ENCODE data around the gene TRMT5.

TRMT5 gene, protein sequence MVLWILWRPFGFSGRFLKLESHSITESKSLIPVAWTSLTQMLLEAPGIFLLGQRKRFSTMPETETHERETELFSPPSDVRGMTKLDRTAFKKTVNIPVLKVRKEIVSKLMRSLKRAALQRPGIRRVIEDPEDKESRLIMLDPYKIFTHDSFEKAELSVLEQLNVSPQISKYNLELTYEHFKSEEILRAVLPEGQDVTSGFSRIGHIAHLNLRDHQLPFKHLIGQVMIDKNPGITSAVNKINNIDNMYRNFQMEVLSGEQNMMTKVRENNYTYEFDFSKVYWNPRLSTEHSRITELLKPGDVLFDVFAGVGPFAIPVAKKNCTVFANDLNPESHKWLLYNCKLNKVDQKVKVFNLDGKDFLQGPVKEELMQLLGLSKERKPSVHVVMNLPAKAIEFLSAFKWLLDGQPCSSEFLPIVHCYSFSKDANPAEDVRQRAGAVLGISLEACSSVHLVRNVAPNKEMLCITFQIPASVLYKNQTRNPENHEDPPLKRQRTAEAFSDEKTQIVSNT
- total RNA-seq, result 3.4 to 22.9 (median 12.6) reads per million in 9 experiments

GRCh38 chr14:60980811-60981632 is at the start of gene TRMT5, which contains the start of gene SLC38A6:
Gene TRMT5, minus strand, starts transcription at chr14:60981079. Its CDS starts 106 bp downstream, at chr14:60980973.
Gene SLC38A6, plus strand, starts transcription at chr14:60981245. Its CDS starts 33 bp downstream, at chr14:60981278.
- peak; percentile 88 to 97 (median 90) for DNase-seq
- Mint-ChIP-seq H3K4me1 (ENCODE audit: low read depth in 2 of 2) (peaks cover 6 to 13% of the 10 kb centered on the region in 2 donors), H3K27me3 (no peaks in the 10 kb centered on the region), H3K4me3 (no peak within 1 kb of the TSS), H3K27ac (no peak within 1 kb of the TSS), H3K36me3 (ENCODE audit: insufficient read depth) (peaks cover 5% of the 10 kb centered on the region), H3K9me3 (no peaks in the 10 kb centered on the region)
- peak; percentile 90 for ATAC-seq (replicated peaks)

GRCh38 chr14:61026526-61026925 is 45.6 kb upstream of the TRMT5 start:
- ATAC-seq (replicated peaks) (no peak), DNase-seq (no peak)
- Mint-ChIP-seq H3K4me1 (ENCODE audit: low read depth in 2 of 2) (no peaks in the 10 kb centered on the region), H3K27ac (no peak overlapping the region), H3K4me3 (no peak overlapping the region), H3K36me3 (ENCODE audit: insufficient read depth) (no peaks in the 10 kb centered on the region), H3K27me3 (no peaks in the 10 kb centered on the region), H3K9me3 (no peaks in the 10 kb centered on the region)

DNA sequence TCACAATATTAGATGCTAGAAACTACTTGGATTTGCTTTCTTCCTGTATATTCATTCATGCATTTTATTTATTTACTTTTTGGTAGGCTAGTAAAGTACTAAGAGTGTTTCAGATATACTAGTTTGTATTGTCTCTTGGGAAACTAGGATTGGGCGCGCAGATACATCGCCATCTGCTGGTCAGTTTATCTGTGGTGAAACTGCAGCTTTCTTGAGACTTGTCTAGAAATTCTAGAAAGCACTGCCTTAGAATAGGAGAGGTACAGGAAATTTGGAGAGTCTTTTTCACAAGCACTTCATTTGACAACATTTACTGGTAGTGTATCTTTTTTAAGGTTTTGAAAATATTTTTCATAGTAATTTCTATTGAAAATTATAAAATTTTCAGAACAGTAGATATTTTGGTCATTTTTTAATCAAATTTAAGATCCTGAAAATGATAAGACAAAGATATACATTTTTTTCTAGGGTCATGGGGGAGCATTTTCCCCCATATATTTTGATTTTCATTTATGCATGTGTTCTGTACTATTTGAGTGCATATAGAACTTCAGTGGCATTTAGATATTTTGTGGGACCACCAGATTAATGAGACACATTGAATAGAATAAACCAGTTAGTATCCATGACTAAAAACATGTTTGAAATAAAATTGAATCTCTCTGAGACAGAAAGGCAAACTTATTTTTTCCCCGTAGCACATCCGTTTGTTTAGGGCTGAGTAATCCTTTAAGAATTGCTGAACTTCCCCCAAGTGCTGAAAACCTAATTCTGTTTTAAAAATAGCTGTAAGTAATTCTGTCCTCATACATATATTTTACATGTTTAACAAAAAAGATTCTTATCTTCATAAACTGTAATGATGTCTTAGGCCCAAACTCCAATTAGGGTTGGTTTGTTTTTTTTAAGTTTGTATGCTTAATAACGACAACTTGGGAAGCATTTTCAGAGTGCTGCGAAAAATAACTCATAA is 44.7 kb upstream of the TRMT5 start:
- no peak overlapping the region for H3K27ac Mint-ChIP-seq
- H3K4me3 Mint-ChIP-seq, result no peak overlapping the region
- no peaks in the 10 kb centered on the region for H3K36me3 Mint-ChIP-seq (ENCODE audit: insufficient read depth)
- DNase-seq (peak; percentile 49 to 50 (median 49)), ATAC-seq (replicated peaks) (peak; percentile 51)
- no peaks in the 10 kb centered on the region for H3K9me3 Mint-ChIP-seq
- no peaks in the 10 kb centered on the region for H3K4me1 Mint-ChIP-seq (ENCODE audit: low read depth in 2 of 2)
- H3K27me3 Mint-ChIP-seq, result no peaks in the 10 kb centered on the region

DNA sequence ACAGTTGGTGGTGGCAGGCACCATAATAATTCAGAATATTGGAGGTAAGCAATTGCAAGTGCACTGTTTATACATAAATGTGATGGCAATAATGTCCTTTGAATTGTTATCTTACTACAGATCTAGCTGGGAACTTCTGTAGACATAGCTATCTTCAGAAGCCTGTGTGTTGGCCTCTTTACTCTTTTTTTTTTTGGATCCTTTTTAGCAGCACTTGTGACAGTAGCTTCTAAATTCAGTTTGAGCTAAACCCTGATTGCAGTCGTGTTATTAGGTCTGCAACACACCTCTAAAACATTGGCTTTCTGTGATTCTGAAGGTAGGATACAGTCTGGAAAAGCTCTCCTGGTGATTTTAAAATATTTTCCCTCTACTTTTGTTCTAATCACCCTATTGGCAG is 38.7 kb upstream of the TRMT5 start:
- no peaks in the 10 kb centered on the region for H3K36me3 Mint-ChIP-seq (ENCODE audit: insufficient read depth)
- H3K27me3 Mint-ChIP-seq, result no peaks in the 10 kb centered on the region
- no peak overlapping the region for H3K27ac Mint-ChIP-seq
- no peak for DNase-seq
- no peaks in the 10 kb centered on the region for H3K4me1 Mint-ChIP-seq (ENCODE audit: low read depth in 2 of 2)
- H3K4me3 Mint-ChIP-seq, result no peak overlapping the region
- no peaks in the 10 kb centered on the region for H3K9me3 Mint-ChIP-seq
- ATAC-seq (replicated peaks), result no peak

- Mint-ChIP-seq H3K36me3 (ENCODE audit: insufficient read depth) (no peaks in the 10 kb centered on the region), H3K27me3 (no peaks in the 10 kb centered on the region), H3K27ac (no peak overlapping the region), H3K9me3 (peaks cover 0 to 2% of the 10 kb centered on the region in 2 donors), H3K4me3 (no peak overlapping the region), H3K4me1 (ENCODE audit: low read depth in 2 of 2) (no peaks in the 10 kb centered on the region)
- no peak for ATAC-seq (replicated peaks)
- no peak for DNase-seq
Measured at GRCh38 chr14:61003571-61003970, 22.7 kb upstream of the TRMT5 start.

DNA sequence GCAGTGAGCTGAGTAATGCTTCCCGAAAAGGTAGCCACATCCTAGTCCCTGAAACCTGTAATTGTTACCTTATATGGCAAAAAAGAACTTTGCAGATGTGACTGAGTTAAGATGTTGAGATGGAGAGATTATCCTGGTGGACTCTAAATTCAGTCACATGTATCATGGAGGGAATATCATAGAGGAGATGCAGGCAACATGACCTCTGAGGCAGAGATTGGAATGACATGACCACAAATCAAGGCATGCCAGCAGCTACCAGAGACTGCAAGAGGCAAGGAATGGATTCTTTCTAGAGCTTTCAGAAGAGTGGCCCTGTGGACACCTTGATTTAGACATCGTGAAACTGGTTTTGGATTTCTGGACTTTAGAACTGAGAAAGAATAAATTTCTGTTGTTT is 18.7 kb upstream of the TRMT5 start:
- H3K27me3 Mint-ChIP-seq, result no peaks in the 10 kb centered on the region
- no peaks in the 10 kb centered on the region for H3K36me3 Mint-ChIP-seq (ENCODE audit: insufficient read depth)
- H3K4me1 Mint-ChIP-seq (ENCODE audit: low read depth in 2 of 2), result no peaks in the 10 kb centered on the region
- ATAC-seq (replicated peaks), result no peak
- H3K9me3 Mint-ChIP-seq, result no peaks in the 10 kb centered on the region
- H3K4me3 Mint-ChIP-seq, result no peak overlapping the region
- DNase-seq, result no peak
- no peak overlapping the region for H3K27ac Mint-ChIP-seq

GRCh38 chr14:60998617-60999016 is 17.7 kb upstream of the TRMT5 start:
- no peak overlapping the region for H3K27ac Mint-ChIP-seq
- H3K4me3 Mint-ChIP-seq, result no peak overlapping the region
- no peaks in the 10 kb centered on the region for H3K36me3 Mint-ChIP-seq (ENCODE audit: insufficient read depth)
- H3K9me3 Mint-ChIP-seq, result no peaks in the 10 kb centered on the region
- no peaks in the 10 kb centered on the region for H3K27me3 Mint-ChIP-seq
- ATAC-seq (replicated peaks) (no peak), DNase-seq (no peak)
- H3K4me1 Mint-ChIP-seq (ENCODE audit: low read depth in 2 of 2), result no peaks in the 10 kb centered on the region

DNA sequence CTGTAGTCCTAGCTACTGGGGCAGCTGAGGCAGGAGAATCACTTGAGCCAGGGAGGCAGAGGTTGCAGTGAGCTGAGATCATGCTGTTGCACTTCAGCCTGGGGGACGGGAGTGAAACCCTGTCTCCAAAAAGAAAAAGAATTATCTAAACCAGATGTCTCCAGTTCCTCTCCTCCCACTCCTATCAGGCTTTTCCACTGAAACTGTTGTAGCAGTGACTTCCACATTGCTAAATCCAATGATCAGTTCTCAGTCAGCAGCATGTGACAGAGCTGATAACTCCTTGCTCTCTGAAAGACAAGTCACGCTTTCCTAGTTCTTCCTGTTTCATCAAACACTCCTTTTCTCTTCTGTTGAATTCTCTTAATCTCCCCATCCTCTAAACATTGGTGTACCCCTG is 8.7 kb upstream of the TRMT5 start:
- Mint-ChIP-seq H3K27ac (no peak overlapping the region), H3K36me3 (ENCODE audit: insufficient read depth) (peaks cover 16% of the 10 kb centered on the region), H3K9me3 (no peaks in the 10 kb centered on the region), H3K4me3 (no peak overlapping the region), H3K27me3 (no peaks in the 10 kb centered on the region), H3K4me1 (ENCODE audit: low read depth in 2 of 2) (peaks cover 2 to 3% of the 10 kb centered on the region in 2 donors)
- DNase-seq (no peak), ATAC-seq (replicated peaks) (no peak)

- ATAC-seq (replicated peaks) (no peak), DNase-seq (no peak)
- Mint-ChIP-seq H3K36me3 (ENCODE audit: insufficient read depth) (peaks cover 12% of the 10 kb centered on the region), H3K27me3 (no peaks in the 10 kb centered on the region), H3K9me3 (no peaks in the 10 kb centered on the region), H3K27ac (no peak overlapping the region), H3K4me3 (no peak overlapping the region), H3K4me1 (ENCODE audit: low read depth in 2 of 2) (peaks cover 3 to 4% of the 10 kb centered on the region in 2 donors)
Measured at GRCh38 chr14:60986500-60986899, 5.6 kb upstream of the TRMT5 start.

- no peaks in the 10 kb centered on the region for H3K9me3 Mint-ChIP-seq
- DNase-seq, result no peak
- no peak overlapping the region for H3K4me3 Mint-ChIP-seq
- H3K36me3 Mint-ChIP-seq (ENCODE audit: insufficient read depth), result peaks cover 12% of the 10 kb centered on the region
- no peak for ATAC-seq (replicated peaks)
- no peaks in the 10 kb centered on the region for H3K27me3 Mint-ChIP-seq
- no peak overlapping the region for H3K27ac Mint-ChIP-seq
- H3K4me1 Mint-ChIP-seq (ENCODE audit: low read depth in 2 of 2), result peaks cover 3 to 13% of the 10 kb centered on the region in 2 donors
Measured at GRCh38 chr14:60984196-60984595, 3.3 kb upstream of the TRMT5 start.

GRCh38 chr14:60981633-60982455 is 965 bp upstream of the TRMT5 start:
- Mint-ChIP-seq H3K4me3 (no peak overlapping the region), H3K9me3 (no peaks in the 10 kb centered on the region), H3K27me3 (no peaks in the 10 kb centered on the region), H3K27ac (no peak overlapping the region), H3K36me3 (ENCODE audit: insufficient read depth) (peaks cover 8% of the 10 kb centered on the region), H3K4me1 (ENCODE audit: low read depth in 2 of 2) (peaks cover 6 to 13% of the 10 kb centered on the region in 2 donors)
- no peak for DNase-seq
- no peak for ATAC-seq (replicated peaks)

DNA sequence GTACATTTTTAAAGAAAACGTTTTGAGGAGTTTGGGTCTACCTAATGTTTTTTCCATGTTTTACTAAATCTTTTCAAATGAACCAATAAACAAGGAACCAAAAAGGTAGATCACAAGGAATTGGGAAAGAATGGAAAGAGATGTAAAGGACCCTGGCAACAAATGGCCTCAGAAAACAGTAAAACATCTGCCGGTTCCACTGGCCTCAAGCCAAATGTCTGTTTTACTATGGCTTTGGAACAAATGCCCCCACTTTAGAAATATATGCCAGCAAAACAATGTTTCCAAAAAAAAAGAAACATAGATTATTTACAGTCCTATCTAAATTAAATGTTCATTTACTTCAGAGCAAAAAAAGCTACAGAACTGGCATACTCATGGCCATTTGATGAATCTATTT is 3.0 kb downstream of the TRMT5 start:
- ATAC-seq (replicated peaks), result no peak
- Mint-ChIP-seq H3K9me3 (no peaks in the 10 kb centered on the region), H3K27ac (peak overlapping the region; percentile 49 to 65)

More for the DNA sequence above, 3.0 kb downstream of the TRMT5 start:
- DNase-seq, result no peak
- H3K36me3 Mint-ChIP-seq (ENCODE audit: insufficient read depth), result no peaks in the 10 kb centered on the region
- no peaks in the 10 kb centered on the region for H3K27me3 Mint-ChIP-seq
- peaks cover 4 to 9% of the 10 kb centered on the region in 2 donors for H3K4me1 Mint-ChIP-seq (ENCODE audit: low read depth in 2 of 2)
- no peak overlapping the region for H3K4me3 Mint-ChIP-seq
